HEK293 (cell line): Measurements from ENCODE around the gene FKBP3.

ENCODE experiments used
- CTCF ChIP-seq: fragments of 450-650 bp; formaldehyde crosslinking; IDR thresholded peaks from 2 replicates; pipeline ENCODE4 v1.5.1; 2016; ENCODE audit warnings: missing biosample characterization, missing genetic modification characterization
- GFI1B ChIP-seq: fragments of 450-650 bp; formaldehyde crosslinking; IDR thresholded peaks from 2 replicates; pipeline ENCODE4 v1.5.1; 2016; ENCODE audit warnings: missing biosample characterization, missing genetic modification characterization
- KLF17 ChIP-seq: fragments of 450-650 bp; formaldehyde crosslinking; IDR thresholded peaks from 2 replicates; pipeline ENCODE4 v1.5.1; 2016; ENCODE audit warnings: missing biosample characterization, missing genetic modification characterization
- PBX3 ChIP-seq: sonication (generic); formaldehyde crosslinking; IDR thresholded peaks from 2 replicates; pipeline ENCODE4 v1.8.1; 2022; ENCODE audit warnings: mild to moderate bottlenecking, moderate library complexity, missing genetic modification reagents
- SP7 ChIP-seq: fragments of 450-650 bp; formaldehyde crosslinking; IDR thresholded peaks from 2 replicates; pipeline ENCODE4 v1.5.1; 2016; ENCODE audit warnings: missing biosample characterization, missing genetic modification characterization
- ZBTB8A ChIP-seq: fragments of 450-650 bp; formaldehyde crosslinking; IDR thresholded peaks from 2 replicates; pipeline ENCODE4 v1.5.1; 2016; ENCODE audit warnings: missing biosample characterization, missing genetic modification characterization
- ZNF146 ChIP-seq: fragments of 450-650 bp; formaldehyde crosslinking; IDR thresholded peaks from 2 replicates; pipeline ENCODE4 v1.5.1; 2016; ENCODE audit warnings: missing biosample characterization, missing genetic modification characterization
- ZNF26 ChIP-seq: fragments of 450-650 bp; formaldehyde crosslinking; IDR thresholded peaks from 2 replicates; pipeline ENCODE4 v1.5.1; 2016; ENCODE audit warnings: missing biosample characterization, missing genetic modification characterization
- ZNF266 ChIP-seq: fragments of 450-650 bp; formaldehyde crosslinking; IDR thresholded peaks from 2 replicates; pipeline ENCODE4 v1.5.1; 2016; ENCODE audit warnings: missing biosample characterization, missing genetic modification characterization, low read depth
- ZNF335 ChIP-seq: fragments of 450-650 bp; formaldehyde crosslinking; conservative IDR thresholded peaks from 2 replicates; pipeline ENCODE4 v1.5.1; 2016; ENCODE audit warnings: missing biosample characterization, missing genetic modification characterization
- ZNF416 ChIP-seq: fragments of 450-650 bp; formaldehyde crosslinking; IDR thresholded peaks from 2 replicates; pipeline ENCODE4 v1.5.1; 2016; ENCODE audit warnings: missing biosample characterization, missing genetic modification characterization
- ZNF514 ChIP-seq: fragments of 450-650 bp; formaldehyde crosslinking; IDR thresholded peaks from 2 replicates; pipeline ENCODE4 v1.5.1; 2016; ENCODE audit warnings: missing biosample characterization, missing genetic modification characterization

- no peak for TF ChIP-seq ZNF514 (tag by site-specific recombination)
- no peak for TF ChIP-seq ZNF146
- TF ChIP-seq ZNF26 (tag by site-specific recombination), result no peak
- no peak for TF ChIP-seq GFI1B (tag by site-specific recombination)
- no peak for TF ChIP-seq ZBTB8A
- no peak for TF ChIP-seq CTCF (tag by site-specific recombination)
- no peak for TF ChIP-seq ZNF266 (tag by site-specific recombination)
- TF ChIP-seq ZNF416 (tag by site-specific recombination), result no peak
- no peak for TF ChIP-seq KLF17 (tag by site-specific recombination)
- TF ChIP-seq ZNF335 (tag by site-specific recombination), result no peak
- no peak for TF ChIP-seq PBX3 (CRISPR knock-in tag)
- no peak for TF ChIP-seq SP7 (tag by site-specific recombination)
Observed at GRCh38 chr14:45149602-45150001, 15.3 kb upstream of the FKBP3 start.
